GM18951 (cell line): Measurements from ENCODE around the gene PEDS1.
"Not testable (repeated sequence)": the region's sequence is repeated elsewhere in the genome, so short reads cannot be mapped to it uniquely, and the experiment has no call there.

ENCODE experiments used
- POLR2A ChIP-seq: IDR thresholded peaks from 4 replicates; pipeline ENCODE4 v1.6.1; 2011; ENCODE audit warnings: mild to moderate bottlenecking; ENCODE audit not compliant: insufficient read length, insufficient read depth; ENCODE audit errors: extremely low read depth
- in situ Hi-C: fragments of 300-500 bp; cut with MboI; formaldehyde crosslinking; loops from one replicate; pipeline ENCODE4 v1.12.0; 2022; ENCODE audit warnings: low sequenced_read_pairs, mixed read lengths, inconsistent platforms; ENCODE audit not compliant: unreplicated experiment

Gene PEDS1

GRCh38 chr20:50187403-50188051 is 34.0 kb upstream of the PEDS1 start:
- no peak for TF ChIP-seq POLR2A
- in situ Hi-C loops: loop anchor here (5.0 to 10.0 kb wide), 3 partner anchors 213 to 387 kb away; no protein-coding TSS in a partner anchor

- in situ Hi-C loops: loop anchor here (5.0 to 10.0 kb wide), 3 partner anchors 212 to 388 kb away; no protein-coding TSS in a partner anchor
- TF ChIP-seq POLR2A: no peak
These were observed 33.5 kb upstream of the PEDS1 start for GRCh38 chr20:50186987-50187402.

- in situ Hi-C loops: loop anchor here (5.0 to 10.0 kb wide), 3 partner anchors 212 to 388 kb away; no protein-coding TSS in a partner anchor
These were observed 32.8 kb upstream of the PEDS1 start for GRCh38 chr20:50186151-50186885.

GRCh38 chr20:50185426-50185825 is 31.9 kb upstream of the PEDS1 start:
- in situ Hi-C loops: loop anchor here (5.0 to 10.0 kb wide), 3 partner anchors 211 to 389 kb away; no protein-coding TSS in a partner anchor
- no peak for TF ChIP-seq POLR2A

More at GRCh38 chr20:50186151-50186885, 32.8 kb upstream of the PEDS1 start:
- TF ChIP-seq POLR2A: no peak

- in situ Hi-C loops: loop anchor here (10.0 kb wide), 2 partner anchors 208 to 392 kb away; no protein-coding TSS in a partner anchor
- no peak for TF ChIP-seq POLR2A
These were observed 28.8 kb upstream of the PEDS1 start for GRCh38 chr20:50182346-50182745.

GRCh38 chr20:50181344-50181743 is 27.8 kb upstream of the PEDS1 start:
- TF ChIP-seq POLR2A: no peak
- in situ Hi-C loops: loop anchor here (10.0 kb wide), 2 partner anchors 207 to 393 kb away; no protein-coding TSS in a partner anchor

GRCh38 chr20:50178672-50179071 is 25.1 kb upstream of the PEDS1 start:
- in situ Hi-C loops: not testable (repeated sequence)

- TF ChIP-seq POLR2A: no peak
- in situ Hi-C loops: no loop called here
These were observed 22.7 kb upstream of the PEDS1 start for GRCh38 chr20:50175938-50176933.

GRCh38 chr20:50174456-50174855 is 20.9 kb upstream of the PEDS1 start:
- no peak for TF ChIP-seq POLR2A
- in situ Hi-C loops: no loop called here

- in situ Hi-C loops: no loop called here
- TF ChIP-seq POLR2A: no peak
These were observed 19.0 kb upstream of the PEDS1 start for GRCh38 chr20:50172347-50173013.

GRCh38 chr20:50170549-50171220 is 17.2 kb upstream of the PEDS1 start:
- in situ Hi-C loops: no loop called here
- no peak for TF ChIP-seq POLR2A

GRCh38 chr20:50169329-50169823 is 15.9 kb upstream of the PEDS1 start:
- in situ Hi-C loops: no loop called here
- no peak for TF ChIP-seq POLR2A
